ACHN (cell line): ENCODE measurements around the gene ZNF398.
"Not testable (repeated sequence)": the region's sequence is repeated elsewhere in the genome, so short reads cannot be mapped to it uniquely, and the experiment has no call there.

ENCODE experiments used
- DNase-seq: peaks from one replicate; pipeline ENCODE4 v3.0.0-alpha.2; 2015
- in situ Hi-C: cut with HindIII; loops from 2 replicates; pipeline ENCODE4 v1.10.0; 2017; ENCODE audit warnings: low sequenced_read_pairs, low pct_ligation_motif_present, low pct_unique_long_range_greater_than_20kb

The ZNF398 gene

DNA sequence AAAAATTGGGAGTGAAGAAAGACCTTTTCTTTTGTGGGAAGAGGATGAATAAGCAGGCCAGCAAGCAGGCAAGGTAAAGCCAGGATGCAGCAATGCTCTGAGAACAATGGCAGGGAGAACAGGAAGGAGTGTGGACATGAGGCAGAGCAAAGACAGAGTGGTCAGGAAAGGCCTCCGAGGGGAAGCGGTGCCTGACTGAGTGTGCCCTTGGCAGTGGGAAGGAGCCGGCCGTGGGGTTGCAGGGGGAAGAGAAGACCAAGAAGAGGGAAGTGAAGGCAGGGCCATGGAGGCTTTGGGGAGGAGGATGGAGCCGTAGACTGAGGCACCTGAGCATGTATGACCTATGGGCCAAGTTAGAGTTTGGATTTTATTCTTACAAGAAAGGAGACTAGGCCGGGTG lies 70.3 kb downstream of the ZNF398 start:
- no peak for DNase-seq
- in situ Hi-C loops, result no loop called here

GRCh38 chr7:149218469-149219420 lies 71.5 kb downstream of the ZNF398 start:
- in situ Hi-C loops, result no loop called here
- DNase-seq, result no peak

DNA sequence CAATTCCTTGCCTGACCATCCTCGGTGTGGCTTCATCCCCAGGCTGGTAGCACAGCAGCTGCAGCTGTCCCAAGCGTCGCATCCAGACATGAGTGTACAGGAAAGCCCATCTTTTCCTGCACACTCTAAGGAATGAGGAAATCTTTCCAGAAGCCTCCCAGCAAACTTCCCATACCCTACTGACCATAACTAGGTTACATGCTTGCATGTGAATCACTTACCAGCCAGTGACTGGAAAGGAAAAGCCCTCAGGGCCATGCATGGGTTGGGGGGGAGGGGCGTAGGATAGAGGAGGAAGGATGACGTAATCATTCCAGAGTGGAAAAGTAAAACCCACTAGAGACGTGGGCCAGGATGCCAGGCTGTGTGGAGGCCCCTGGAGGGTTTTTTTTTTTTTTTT lies 73.3 kb downstream of the ZNF398 start:
- in situ Hi-C loops, result no loop called here
- no peak for DNase-seq

GRCh38 chr7:149223176-149223575 lies 75.9 kb downstream of the ZNF398 start:
- DNase-seq, result no peak
- in situ Hi-C loops, result no loop called here

GRCh38 chr7:149223761-149224160 lies 76.5 kb downstream of the ZNF398 start:
- in situ Hi-C loops, result no loop called here
- DNase-seq, result no peak

DNA sequence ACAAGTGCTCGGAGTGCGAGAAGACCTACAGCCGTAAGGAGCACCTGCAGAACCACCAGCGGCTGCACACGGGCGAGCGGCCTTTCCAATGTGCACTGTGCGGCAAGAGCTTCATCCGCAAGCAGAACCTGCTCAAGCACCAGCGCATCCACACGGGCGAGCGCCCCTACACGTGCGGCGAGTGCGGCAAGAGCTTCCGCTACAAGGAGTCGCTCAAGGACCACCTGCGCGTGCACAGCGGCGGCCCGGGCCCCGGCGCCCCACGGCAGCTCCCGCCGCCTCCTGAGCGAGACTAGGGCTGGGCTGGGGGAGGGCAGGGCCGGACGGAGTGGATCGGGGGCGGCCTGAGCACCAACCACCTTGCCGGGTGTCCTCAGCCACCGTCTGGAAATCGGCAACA lies 77.1 kb downstream of the ZNF398 start:
- DNase-seq, result no peak
- in situ Hi-C loops, result no loop called here

DNA sequence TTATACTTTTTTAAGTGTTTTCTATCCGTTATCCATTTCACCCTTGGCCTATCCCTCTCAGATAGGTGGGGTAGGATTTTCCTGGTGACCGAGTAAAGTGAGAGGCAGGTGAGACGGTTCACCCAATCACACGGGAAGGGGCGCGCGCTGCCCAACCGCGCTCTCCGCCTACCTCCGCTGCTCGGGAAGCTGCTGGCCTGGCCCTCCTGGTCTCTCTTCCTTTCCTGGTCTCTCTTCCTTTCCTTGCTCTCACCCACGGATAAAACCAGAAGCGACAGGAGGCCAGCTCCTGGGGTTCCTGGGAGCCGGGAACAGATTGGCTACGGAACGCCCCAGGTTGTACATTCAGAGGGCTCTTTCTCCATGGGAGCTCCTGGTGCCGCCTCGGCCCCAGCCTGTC lies 77.9 kb downstream of the ZNF398 start:
- in situ Hi-C loops, result no loop called here
- DNase-seq, result no peak

DNA sequence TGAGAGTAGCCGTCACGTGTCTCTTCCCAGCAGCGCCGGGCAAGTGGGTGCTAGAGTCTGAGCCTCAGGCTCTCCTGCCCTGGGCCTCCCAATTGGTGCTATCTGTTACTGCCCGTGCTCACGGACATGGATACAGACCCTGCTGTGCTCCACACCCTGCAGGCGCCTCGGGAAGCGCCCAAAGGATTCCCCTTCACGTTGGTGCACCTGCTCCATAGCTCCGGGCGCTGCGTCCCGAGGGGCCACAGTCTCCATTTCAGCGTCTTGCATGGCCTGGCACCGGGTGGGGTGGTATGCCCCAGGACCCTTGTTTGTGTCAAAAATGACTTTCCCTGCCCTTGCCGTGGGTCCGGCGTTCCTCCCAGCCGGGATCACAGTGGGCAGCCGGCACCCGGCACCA lies 78.4 kb downstream of the ZNF398 start:
- in situ Hi-C loops, result no loop called here

DNA sequence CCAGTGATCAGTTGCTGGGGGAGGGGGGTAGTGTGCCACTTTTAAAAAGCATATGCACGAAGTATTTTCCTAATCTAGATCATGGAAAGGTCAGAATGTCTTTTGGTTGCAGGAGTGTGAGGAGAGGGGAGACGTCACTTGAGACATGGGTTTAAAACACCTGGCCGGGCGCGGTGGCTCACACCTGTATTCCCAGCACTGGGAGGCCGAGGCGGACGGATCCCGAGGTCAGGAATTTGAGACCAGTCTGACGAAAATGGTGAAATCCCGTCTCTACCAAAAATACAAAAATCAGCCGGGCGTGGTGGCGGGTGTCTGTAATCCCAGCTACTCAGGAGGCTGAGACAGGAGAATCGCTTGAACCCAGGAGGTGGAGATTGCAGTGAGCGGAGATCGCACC lies 79.1 kb downstream of the ZNF398 start:
- DNase-seq, result not testable (repeated sequence)

More for the DNA sequence above, 78.4 kb downstream of the ZNF398 start:
- DNase-seq, result no peak

DNA sequence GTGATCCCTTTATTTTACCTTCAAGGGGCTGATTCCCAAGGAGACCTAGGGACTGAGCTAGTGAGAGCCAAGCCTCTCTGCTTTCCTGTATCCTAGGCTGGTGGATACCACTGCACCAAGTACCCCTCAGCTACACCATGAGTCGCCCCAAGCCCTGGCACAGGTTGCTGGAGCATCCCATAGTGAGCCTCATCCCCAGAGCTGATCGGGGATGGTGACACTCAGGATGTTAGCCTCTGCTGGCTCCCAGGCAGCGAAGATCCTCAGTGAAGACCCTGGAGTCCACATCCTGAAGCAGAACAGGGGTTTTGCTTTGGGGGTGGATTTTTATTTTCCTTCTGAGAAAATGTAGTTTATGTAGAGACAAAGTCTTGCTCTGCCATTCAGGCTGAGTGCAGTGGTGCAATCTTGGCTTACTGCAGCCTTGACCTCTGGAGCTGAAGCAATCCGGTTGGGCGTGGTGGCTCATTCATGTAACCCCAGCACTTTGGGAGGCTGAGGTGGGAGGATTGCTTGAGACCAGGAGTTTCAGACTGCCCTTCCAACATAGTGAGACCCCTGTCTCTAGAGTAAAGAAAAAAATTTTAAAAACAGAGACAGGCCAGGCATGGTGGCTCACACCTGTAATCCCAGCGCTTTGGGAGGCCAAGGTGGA lies 79.7 kb downstream of the ZNF398 start:
- no peak for DNase-seq
- in situ Hi-C loops, result no loop called here

More for the DNA sequence above, 79.1 kb downstream of the ZNF398 start:
- in situ Hi-C loops, result not testable (repeated sequence)

GRCh38 chr7:149228831-149229471 lies 81.7 kb downstream of the ZNF398 start:
- in situ Hi-C loops, result no loop called here

DNA sequence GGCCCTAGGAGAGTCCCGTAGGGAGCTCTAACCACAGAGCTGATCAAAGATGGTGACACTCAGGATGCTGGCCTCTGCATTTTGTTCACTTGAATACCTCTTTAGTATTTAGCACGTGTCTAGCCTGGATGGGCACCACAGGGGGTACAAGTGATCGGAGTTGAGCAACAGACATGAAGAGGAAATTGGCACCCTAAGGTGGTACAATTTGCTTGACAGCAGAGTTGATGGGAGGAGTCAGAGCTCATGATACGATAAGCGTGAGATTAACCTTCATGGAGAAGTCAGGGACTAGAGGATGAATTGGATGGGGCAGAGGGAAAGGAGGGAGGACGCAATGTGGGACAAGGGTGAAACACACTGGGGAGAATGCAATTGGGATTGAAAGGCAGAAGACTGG lies 82.3 kb downstream of the ZNF398 start:
- in situ Hi-C loops, result no loop called here
- DNase-seq, result no peak

More at GRCh38 chr7:149228831-149229471, 81.7 kb downstream of the ZNF398 start:
- no peak for DNase-seq

GRCh38 chr7:149232362-149232761 lies 85.1 kb downstream of the ZNF398 start:
- in situ Hi-C loops, result no loop called here
- DNase-seq, result no peak
